ENCODE measurements around the gene TMEM120B. TPM values are rescaled to one million over a fixed set of nuclear protein-coding genes. Genes with fewer than 3 reads are reported as not detected.

Gene TMEM120B
- total RNA-seq, 1 donor from 2014 or later = 8.9 TPM

DNA sequence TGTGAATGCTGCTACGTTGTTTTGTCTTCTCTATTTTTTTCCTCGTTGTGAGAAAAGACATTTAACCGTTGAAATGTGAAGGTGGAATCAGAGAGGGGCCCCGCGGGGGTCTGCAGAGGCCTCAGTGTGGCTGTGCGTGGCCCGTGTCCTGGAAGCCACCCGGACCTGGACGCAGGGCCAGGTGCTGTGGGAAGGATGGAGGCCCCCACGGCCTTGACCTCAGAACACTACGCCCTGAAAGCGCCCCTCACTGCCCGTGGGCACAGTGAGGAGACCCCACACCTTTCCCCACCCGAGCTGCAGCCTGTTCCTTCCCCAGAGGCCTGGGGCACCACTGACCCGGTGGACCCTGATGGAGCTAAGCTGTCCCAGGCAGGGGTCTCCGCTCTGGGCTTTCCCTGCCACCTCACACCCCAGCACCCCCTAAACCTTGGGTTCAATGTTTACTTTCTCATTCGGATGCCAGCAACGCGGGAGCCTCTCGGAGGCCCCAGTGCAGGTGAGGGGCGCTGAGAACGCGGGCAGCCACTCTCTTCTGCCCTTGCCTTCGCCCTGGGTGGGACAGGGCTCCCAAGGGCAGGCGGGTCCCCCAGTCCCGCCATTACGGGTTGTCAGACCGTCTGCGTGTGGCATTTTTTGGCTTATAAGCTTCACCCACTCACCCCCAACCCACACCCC, 118.2 kb downstream of the TMEM120B start:
- H3K27ac ChIP-seq (ENCODE audit: low read depth, low read length) = no peak overlapping the region
- H3K4me1 ChIP-seq (ENCODE audit: control insufficient read depth in 3 of 3, insufficient read depth in 3 of 3, low read length in 3 of 3) = peaks cover 0 to 7% (median 0%) of the 10 kb centered on the region in 3 donors
- H3K9ac ChIP-seq (ENCODE audit: low read depth in 1 of 3, low read length in 3 of 3) = no peak overlapping the region
- H3K9me3 ChIP-seq (ENCODE audit: control insufficient read depth in 3 of 3, low read length in 3 of 3) = no peaks in the 10 kb centered on the region
- no peaks in the 10 kb centered on the region for H3K27me3 ChIP-seq (ENCODE audit: control insufficient read depth in 3 of 3, insufficient read depth in 3 of 3, low read length in 3 of 3)
- no peak overlapping the region for H3K4me3 ChIP-seq (ENCODE audit: low read length in 3 of 3)
- peaks cover 42 to 52% (median 50%) of the 10 kb centered on the region in 3 donors for H3K36me3 ChIP-seq (ENCODE audit: control insufficient read depth in 3 of 3, insufficient read depth in 3 of 3, low read length in 3 of 3)

Other genes starting within 250 kb of the TMEM120B start
- gene KDM2B, start 131.7 kb upstream of the TMEM120B start, total RNA-seq = 28.7 TPM
- gene ORAI1, start 86.2 kb upstream of the TMEM120B start, total RNA-seq = 10.4 TPM
- under 0.01 TPM for gene MORN3, start 43.1 kb upstream of the TMEM120B start, total RNA-seq
- 2.1 TPM for gene RHOF, start 80.9 kb downstream of the TMEM120B start, total RNA-seq
- 2.1 TPM for gene SETD1B, start 91.3 kb downstream of the TMEM120B start, total RNA-seq
- not detected for gene HPD, start 146.1 kb downstream of the TMEM120B start, total RNA-seq
- 13.0 TPM for gene PSMD9, start 176.0 kb downstream of the TMEM120B start, total RNA-seq
- gene CFAP251, start 205.8 kb downstream of the TMEM120B start, total RNA-seq = 2.6 TPM

All from skeletal muscle tissue (tissue), 4 donors.